Calu3 (cell line): ENCODE results near the gene ZSCAN1. TPM values are rescaled to one million over a fixed set of nuclear protein-coding genes. Genes with fewer than 3 reads are reported as not detected.
"Not testable (repeated sequence)": the region's sequence is repeated elsewhere in the genome, so short reads cannot be mapped to it uniquely, and the experiment has no call there.

Source experiments
- BruUV-seq: library from RNA; stranded (reverse); fragments of 400-500 nt; replicated peaks from 2 replicates; lab custom pipeline; 2021; lab: Mats Ljungman, UMichigan
- CTCF ChIA-PET: fragments of 300-600 bp; sonication (Branson Sonifier 250); formaldehyde crosslinking; loops from one replicate; lab custom pipeline; 2022; ENCODE audit warnings: antibody characterized with exemption; lab: Charles Lee
- DNase-seq: peaks from one replicate; pipeline ENCODE4 v3.0.0; 2022
- H3K27ac Mint-ChIP-seq: one replicate; pipeline ENCODE4 v1.8.0; 2022; ENCODE audit warnings: mixed read lengths; ENCODE audit not compliant: unreplicated experiment
- H3K27me3 Mint-ChIP-seq: one replicate; pipeline ENCODE4 v1.8.0; 2022; ENCODE audit warnings: mixed read lengths; ENCODE audit not compliant: unreplicated experiment
- H3K36me3 Mint-ChIP-seq: one replicate; pipeline ENCODE4 v1.8.0; 2022; ENCODE audit warnings: mild to moderate bottlenecking, moderate library complexity, mixed read lengths; ENCODE audit not compliant: insufficient read depth, unreplicated experiment
- H3K4me1 Mint-ChIP-seq: one replicate; pipeline ENCODE4 v1.8.0; 2022; ENCODE audit warnings: mild to moderate bottlenecking, low read depth, mixed read lengths; ENCODE audit not compliant: unreplicated experiment
- H3K4me3 Mint-ChIP-seq: one replicate; pipeline ENCODE4 v1.8.0; 2022; ENCODE audit warnings: mild to moderate bottlenecking, low read depth, moderate library complexity, mixed read lengths; ENCODE audit not compliant: unreplicated experiment
- H3K9me3 Mint-ChIP-seq: one replicate; pipeline ENCODE4 v1.8.0; 2022; ENCODE audit warnings: low read depth, mixed read lengths; ENCODE audit not compliant: unreplicated experiment
- CTCF ChIP-seq: fragments of 200-600 bp; IDR thresholded peaks from one replicate; pipeline ENCODE4 v1.8.0; 2022; ENCODE audit warnings: antibody characterized with exemption; ENCODE audit not compliant: unreplicated experiment
- intact Hi-C: fragments of 100-400 bp; cut with micrococcal nuclease; formaldehyde crosslinking; loops from one replicate; pipeline ENCODE4 v1.10.0; 2022; ENCODE audit not compliant: unreplicated experiment
- total RNA-seq: library from RNA; stranded (reverse); gene quantifications from 2 replicates; pipeline ENCODE4 v1.2.3, GENCODE V29; 2022

Gene ZSCAN1
- total RNA-seq, 1 experiment from 2014 or later = not detected

GRCh38 chr19:58002384-58003173, 31.2 kb upstream of the ZSCAN1 start, which contains the start of gene ZNF606:
ZNF606 (minus strand) TSS chr19:58002820; CDS start chr19:58001319, 1,501 bp downstream.
- no TSS peak for BruUV-seq
- peak; percentile 92 for DNase-seq

GRCh38 chr19:58003174-58003828, 30.5 kb upstream of the ZSCAN1 start:
- Mint-ChIP-seq H3K9me3 (peaks cover 38% of the 10 kb centered on the region), H3K4me1 (peaks cover 10% of the 10 kb centered on the region), H3K36me3 (peaks cover 69% of the 10 kb centered on the region), H3K27me3 (no peaks in the 10 kb centered on the region), H3K4me3 (peak overlapping the region; percentile 87), H3K27ac (peak overlapping the region; percentile 52)
- TF ChIP-seq CTCF = no peak
- BruUV-seq = TSS peak; percentile 29
- CTCF ChIA-PET = no interaction called here
- intact Hi-C loops = loop anchor here (10.0 kb wide), 1 partner anchor 568 kb away; the partner anchor contains the start of gene ZNF749
- DNase-seq = no peak

More at GRCh38 chr19:58002384-58003173, 31.2 kb upstream of the ZSCAN1 start, which contains the start of gene ZNF606:
- H3K27me3 Mint-ChIP-seq = no peaks in the 10 kb centered on the region
- peaks cover 10% of the 10 kb centered on the region for H3K4me1 Mint-ChIP-seq
- no peak for TF ChIP-seq CTCF
- peak within 1 kb of the TSS; percentile 87 for H3K4me3 Mint-ChIP-seq
- H3K36me3 Mint-ChIP-seq = peaks cover 69% of the 10 kb centered on the region
- peaks cover 34% of the 10 kb centered on the region for H3K9me3 Mint-ChIP-seq
- peak within 1 kb of the TSS; percentile 66 for H3K27ac Mint-ChIP-seq
- CTCF ChIA-PET = interaction anchor here (1.2 kb wide), 1 partner anchor 19 kb away, joined by 3 read pairs; no protein-coding TSS in a partner anchor
- intact Hi-C loops = loop anchor here (10.0 kb wide), 1 partner anchor 568 kb away; the partner anchor contains the start of gene ZNF749

GRCh38 chr19:58007285-58007684, 26.5 kb upstream of the ZSCAN1 start:
- intact Hi-C loops = loop anchor here (10.0 kb wide), 1 partner anchor 572 kb away; the partner anchor contains the start of gene ZNF749
- peaks cover 43% of the 10 kb centered on the region for H3K36me3 Mint-ChIP-seq
- H3K27ac Mint-ChIP-seq = no peak overlapping the region
- BruUV-seq = no TSS peak
- H3K4me3 Mint-ChIP-seq = no peak overlapping the region
- CTCF ChIA-PET = no interaction called here
- DNase-seq = no peak
- no peak for TF ChIP-seq CTCF
- H3K4me1 Mint-ChIP-seq = no peaks in the 10 kb centered on the region
- H3K9me3 Mint-ChIP-seq = peaks cover 33% of the 10 kb centered on the region
- H3K27me3 Mint-ChIP-seq = no peaks in the 10 kb centered on the region

GRCh38 chr19:58008877-58009276, 24.9 kb upstream of the ZSCAN1 start:
- H3K4me3 Mint-ChIP-seq = peak overlapping the region; percentile 66
- not testable (repeated sequence) for H3K4me1 Mint-ChIP-seq, BruUV-seq, H3K27me3 Mint-ChIP-seq, DNase-seq, H3K27ac Mint-ChIP-seq
- CTCF ChIA-PET = interaction anchor here (0.6 kb wide), 1 partner anchor 19 kb away, joined by 6 read pairs; no protein-coding TSS in a partner anchor
- H3K36me3 Mint-ChIP-seq = peaks cover 33% of the 10 kb centered on the region
- H3K9me3 Mint-ChIP-seq = peaks cover 42% of the 10 kb centered on the region
- intact Hi-C loops = loop anchor here (10.0 kb wide), 1 partner anchor 574 kb away; the partner anchor contains the start of gene ZNF749
